HG02884 (cell line): ENCODE measurements around the gene C19orf38.

Experiments
- ATAC-seq: cut with Tn5 transposase; IDR thresholded peaks from one replicate; pipeline ENCODE4 v1.9.1; 2021; ENCODE audit warnings: mild to moderate bottlenecking, moderate library complexity; ENCODE audit not compliant: unreplicated experiment

C19orf38 gene

GRCh38 chr19:10899151-10899653, 51.0 kb downstream of the C19orf38 start:
- ATAC-seq = no peak

- ATAC-seq = no peak
Measured at GRCh38 chr19:10907925-10908324, 59.7 kb downstream of the C19orf38 start.

- no peak for ATAC-seq
Measured at GRCh38 chr19:10908380-10908960, 60.3 kb downstream of the C19orf38 start.

- no peak for ATAC-seq
Measured at GRCh38 chr19:10911579-10912363, 63.6 kb downstream of the C19orf38 start.

- ATAC-seq = no peak
Measured at GRCh38 chr19:10912619-10913018, 64.4 kb downstream of the C19orf38 start.

GRCh38 chr19:10913716-10914340, 65.6 kb downstream of the C19orf38 start:
- no peak for ATAC-seq

- ATAC-seq = no peak
Measured at GRCh38 chr19:10915130-10916091, 67.2 kb downstream of the C19orf38 start.

GRCh38 chr19:10916602-10917001, 68.4 kb downstream of the C19orf38 start:
- no peak for ATAC-seq

GRCh38 chr19:10918359-10918758, 70.1 kb downstream of the C19orf38 start:
- no peak for ATAC-seq
